NT2/D1 (cell line): ENCODE measurements around the gene NOP58.
A peak's percentile ranks its signal among the peaks of the same experiment; 100 is the strongest.

Source experiments
- SUZ12 ChIP-seq: IDR thresholded peaks from 2 replicates; pipeline ENCODE4 v1.6.1; 2011; ENCODE audit not compliant: insufficient read length, insufficient read depth; ENCODE audit errors: extremely low read depth
- YY1 ChIP-seq: IDR thresholded peaks from 2 replicates; pipeline ENCODE4 v1.6.1; 2011; ENCODE audit not compliant: insufficient read length, insufficient read depth
- ZNF274 ChIP-seq: IDR thresholded peaks from 2 replicates; pipeline ENCODE4 v1.6.1; 2011; ENCODE audit warnings: mild to moderate bottlenecking, low read depth, low read length

DNA sequence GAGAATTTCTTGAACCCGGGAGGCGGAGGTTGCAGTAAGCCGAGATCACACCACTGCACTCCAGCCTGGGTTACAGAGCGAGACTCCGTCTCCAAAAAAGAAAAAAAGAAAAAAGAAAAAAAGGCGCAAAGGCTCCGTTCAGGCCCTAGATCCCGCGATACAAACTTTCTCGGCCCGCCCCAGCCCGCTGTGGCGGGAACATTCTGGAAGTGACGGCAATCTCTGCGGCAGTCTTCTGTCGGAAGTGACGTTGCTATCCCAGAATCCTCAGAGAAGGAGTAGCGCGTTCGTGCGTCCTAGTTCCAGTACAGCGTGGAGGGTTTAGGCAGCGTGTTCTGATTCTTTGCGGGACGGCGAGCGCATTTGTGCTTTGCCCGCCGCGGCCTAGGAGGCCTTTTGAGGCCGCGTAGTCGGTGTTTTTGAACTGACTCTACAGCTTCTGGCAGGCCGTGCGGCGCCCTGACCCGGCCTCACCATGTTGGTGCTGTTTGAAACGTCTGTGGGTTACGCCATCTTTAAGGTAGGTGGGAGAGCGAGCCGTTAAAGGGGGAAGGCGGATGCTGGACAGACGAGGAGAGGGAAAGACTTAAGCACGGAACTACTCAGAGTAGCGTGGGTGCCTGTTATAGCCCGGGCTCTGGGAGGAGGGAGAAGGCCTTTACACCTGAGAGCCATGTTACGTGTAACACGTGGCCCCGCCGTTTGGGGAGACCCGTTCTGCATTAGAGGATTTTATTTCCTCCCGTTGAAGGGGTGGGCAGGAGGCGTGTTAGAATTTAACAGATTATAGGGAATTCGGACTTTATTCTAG, at the start of gene NOP58:
- TF ChIP-seq ZNF274: no peak
- no peak for TF ChIP-seq SUZ12
- peak; percentile 45 for TF ChIP-seq YY1
